ENCODE data around the gene SPARC. TPM values are rescaled to one million over a fixed set of nuclear protein-coding genes. Genes with fewer than 3 reads are reported as not detected.

The SPARC gene
- total and polyA plus RNA-seq, 2 donors (not counting 1 experiment from before 2014, with no cell fraction given) = 0.45 TPM; not detected in 1

DNA sequence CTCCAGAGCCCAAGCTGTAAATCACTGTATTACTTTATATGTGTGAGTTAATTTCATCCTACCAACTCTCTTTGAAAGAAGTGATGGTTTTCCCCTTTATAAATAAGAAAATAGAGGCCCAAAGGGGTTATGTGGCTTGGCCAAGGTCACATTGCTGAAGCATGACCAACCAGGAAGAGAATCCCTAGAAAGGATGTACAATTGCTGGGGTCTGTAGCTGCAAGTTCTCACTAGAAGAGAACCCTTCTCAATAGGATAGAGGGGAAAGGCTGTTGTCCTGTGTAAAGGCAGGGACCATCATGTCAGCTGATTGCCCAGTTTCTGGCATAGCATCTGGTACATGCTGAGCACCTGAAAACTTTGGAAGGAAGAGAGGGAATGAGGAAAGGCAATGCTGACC is 56.6 kb downstream of the SPARC start:
- Mint-ChIP-seq H3K9me3 (ENCODE audit: insufficient read depth) (no peaks in the 10 kb centered on the region), H3K4me3 (no peak overlapping the region), H3K27ac (no peak overlapping the region), H3K4me1 (no peaks in the 10 kb centered on the region), H3K27me3 (peaks cover 27% of the 10 kb centered on the region)
- ATAC-seq (ENCODE audit: low read depth) (no peak), DNase-seq (no peak)
- Histone ChIP-seq H3K4me2 (replicated peaks; ENCODE audit: low read depth, low read length, poor library complexity, severe bottlenecking) (no peak overlapping the region), H2AFZ (ENCODE audit: insufficient read depth, low read depth, low read length, poor library complexity, severe bottlenecking) (no peak overlapping the region), H3K9me3 (ENCODE audit: control extremely low read depth in 1 of 3, control insufficient read depth in 2 of 3, insufficient read depth in 1 of 3, low read length in 2 of 3) (no peaks in the 10 kb centered on the region), H3K27me3 (replicated peaks in 1 of 4; ENCODE audit: control extremely low read depth in 1 of 4, control insufficient read depth in 3 of 4, insufficient read depth in 4 of 4, low read length in 3 of 4) (peaks cover 0 to 5% (median 2%) of the 10 kb centered on the region in 4 experiments), H3K79me2 (ENCODE audit: control insufficient read depth, insufficient read depth, low read length) (no peaks in the 10 kb centered on the region), H3K4me3 (ENCODE audit: control extremely low read depth in 1 of 5, extremely low read depth in 1 of 5, insufficient read depth in 1 of 5, low read depth in 2 of 5, low read length in 4 of 5) (no peak overlapping the region), H3K27ac (ENCODE audit: low read length in 2 of 2) (no peak overlapping the region), H4K20me1 (ENCODE audit: control insufficient read depth, insufficient read depth, low read length, poor library complexity, severe bottlenecking) (no peaks in the 10 kb centered on the region), H3K4me1 (ENCODE audit: control insufficient read depth in 2 of 2, insufficient read depth in 2 of 2, low read length in 2 of 2) (no peaks in the 10 kb centered on the region), H3K36me3 (replicated peaks in 1 of 2; ENCODE audit: control extremely low read depth in 1 of 2, control insufficient read depth in 1 of 2, extremely low read depth in 1 of 2, insufficient read depth in 2 of 2, low read length in 1 of 2) (no peaks in the 10 kb centered on the region), H3K9ac (ENCODE audit: low read length) (no peak overlapping the region)
- intact Hi-C loops (cut with micrococcal nuclease) = no loop called here
- CTCF ChIA-PET = no interaction called here
- POLR2A ChIA-PET = no interaction called here
- no peak for TF ChIP-seq EZH2 (IDR thresholded peaks at IDR 0.05; ENCODE audit: borderline replicate concordance, insufficient read depth, low read depth, low read length, poor library complexity, severe bottlenecking)
- TF ChIP-seq, protein P1, sequence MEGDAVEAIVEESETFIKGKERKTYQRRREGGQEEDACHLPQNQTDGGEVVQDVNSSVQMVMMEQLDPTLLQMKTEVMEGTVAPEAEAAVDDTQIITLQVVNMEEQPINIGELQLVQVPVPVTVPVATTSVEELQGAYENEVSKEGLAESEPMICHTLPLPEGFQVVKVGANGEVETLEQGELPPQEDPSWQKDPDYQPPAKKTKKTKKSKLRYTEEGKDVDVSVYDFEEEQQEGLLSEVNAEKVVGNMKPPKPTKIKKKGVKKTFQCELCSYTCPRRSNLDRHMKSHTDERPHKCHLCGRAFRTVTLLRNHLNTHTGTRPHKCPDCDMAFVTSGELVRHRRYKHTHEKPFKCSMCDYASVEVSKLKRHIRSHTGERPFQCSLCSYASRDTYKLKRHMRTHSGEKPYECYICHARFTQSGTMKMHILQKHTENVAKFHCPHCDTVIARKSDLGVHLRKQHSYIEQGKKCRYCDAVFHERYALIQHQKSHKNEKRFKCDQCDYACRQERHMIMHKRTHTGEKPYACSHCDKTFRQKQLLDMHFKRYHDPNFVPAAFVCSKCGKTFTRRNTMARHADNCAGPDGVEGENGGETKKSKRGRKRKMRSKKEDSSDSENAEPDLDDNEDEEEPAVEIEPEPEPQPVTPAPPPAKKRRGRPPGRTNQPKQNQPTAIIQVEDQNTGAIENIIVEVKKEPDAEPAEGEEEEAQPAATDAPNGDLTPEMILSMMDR (IDR thresholded peaks at IDR 0.05) = no peak

DNA sequence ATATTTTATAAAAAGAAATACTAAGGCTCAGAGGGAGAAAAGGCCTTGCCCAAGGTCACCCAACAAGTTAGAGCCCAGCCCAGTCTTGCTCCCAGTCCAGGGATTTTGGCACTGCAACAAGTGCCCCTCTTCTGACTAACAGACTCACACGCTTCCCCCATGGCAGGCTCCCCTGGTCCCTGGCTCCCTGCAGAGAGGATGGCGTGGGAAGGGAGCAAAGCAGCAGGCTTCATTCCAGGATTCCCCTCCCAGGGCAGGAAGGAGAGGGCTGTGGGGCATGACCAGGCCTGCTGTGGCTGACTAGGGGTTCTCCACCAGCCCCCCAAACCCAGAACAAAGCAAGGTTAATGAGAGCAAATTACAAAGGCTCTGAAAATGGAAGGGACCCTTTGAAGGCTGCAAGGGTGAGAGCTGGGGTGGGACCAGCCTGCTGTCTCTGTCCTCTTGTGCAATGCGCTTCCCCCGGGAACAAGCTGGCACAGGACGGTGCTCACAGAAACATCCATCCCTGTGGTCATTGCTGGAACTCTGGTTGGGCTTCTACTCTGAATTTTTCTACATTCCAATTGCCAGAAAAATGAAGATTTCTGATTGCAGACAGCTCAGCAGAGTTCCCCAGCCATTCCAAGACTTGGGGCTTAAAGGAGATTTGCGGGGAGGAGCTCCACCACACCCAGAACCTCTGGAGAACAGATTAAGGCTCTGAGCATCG is 58.4 kb downstream of the SPARC start:
- Histone ChIP-seq H3K27ac (ENCODE audit: low read length in 2 of 2) (no peak overlapping the region), H3K4me1 (ENCODE audit: control insufficient read depth in 2 of 2, insufficient read depth in 2 of 2, low read length in 2 of 2) (no peaks in the 10 kb centered on the region), H3K4me3 (ENCODE audit: control extremely low read depth in 1 of 5, extremely low read depth in 1 of 5, insufficient read depth in 1 of 5, low read depth in 2 of 5, low read length in 4 of 5) (no peak overlapping the region), H3K4me2 (replicated peaks; ENCODE audit: low read depth, low read length, poor library complexity, severe bottlenecking) (no peak overlapping the region), H3K9ac (ENCODE audit: low read length) (no peak overlapping the region), H3K79me2 (ENCODE audit: control insufficient read depth, insufficient read depth, low read length) (no peaks in the 10 kb centered on the region), H4K20me1 (ENCODE audit: control insufficient read depth, insufficient read depth, low read length, poor library complexity, severe bottlenecking) (no peaks in the 10 kb centered on the region), H3K9me3 (ENCODE audit: control extremely low read depth in 1 of 3, control insufficient read depth in 2 of 3, insufficient read depth in 1 of 3, low read length in 2 of 3) (no peaks in the 10 kb centered on the region), H3K36me3 (replicated peaks in 1 of 2; ENCODE audit: control extremely low read depth in 1 of 2, control insufficient read depth in 1 of 2, extremely low read depth in 1 of 2, insufficient read depth in 2 of 2, low read length in 1 of 2) (no peaks in the 10 kb centered on the region), H3K27me3 (replicated peaks in 1 of 4; ENCODE audit: control extremely low read depth in 1 of 4, control insufficient read depth in 3 of 4, insufficient read depth in 4 of 4, low read length in 3 of 4) (peaks cover 0 to 3% (median 0%) of the 10 kb centered on the region in 4 experiments), H2AFZ (ENCODE audit: insufficient read depth, low read depth, low read length, poor library complexity, severe bottlenecking) (no peak overlapping the region)
- ATAC-seq (ENCODE audit: low read depth) = no peak
- CTCF ChIA-PET = no interaction called here
- POLR2A ChIA-PET = no interaction called here
- Mint-ChIP-seq H3K9me3 (ENCODE audit: insufficient read depth) (no peaks in the 10 kb centered on the region), H3K4me3 (no peak overlapping the region), H3K4me1 (no peaks in the 10 kb centered on the region), H3K27ac (no peak overlapping the region), H3K27me3 (peaks cover 23% of the 10 kb centered on the region)
- 97% methylated on average over 4 of the region's 7 CpGs for WGBS (ENCODE audit: insufficient coverage)
- no peak for TF ChIP-seq EZH2 (IDR thresholded peaks at IDR 0.05; ENCODE audit: borderline replicate concordance, insufficient read depth, low read depth, low read length, poor library complexity, severe bottlenecking)
- TF ChIP-seq, protein P1 (IDR thresholded peaks at IDR 0.05) = no peak
- intact Hi-C loops (cut with micrococcal nuclease) = no loop called here
- DNase-seq = no peak

Measured in B cell (primary cell).